Lung (tissue), 12 donors: ENCODE data around the gene TMEM135. TPM values are rescaled to one million over a fixed set of nuclear protein-coding genes. Genes with fewer than 3 reads are reported as not detected.
A peak's percentile ranks its signal among the peaks of the same experiment; 100 is the strongest.

Experiments used
- ATAC-seq: fragments of 200-7000 bp; cut with Tn5 transposase; one replicate; pipeline ENCODE4 v1.9.1; 2020; ENCODE audit warnings: moderate number of reproducible peaks; ENCODE audit not compliant: insufficient read depth, low FRiP score
- DNase-seq, 3 donors: peaks; one replicate each; pipeline ENCODE4 v3.0.0-alpha.2; 2013 to 2017
- H3K27ac ChIP-seq, 2 donors: one replicate each; pipeline ENCODE4 v1.5.1; 2013; ENCODE audit warnings: mild to moderate bottlenecking in 2 of 2, moderate library complexity in 2 of 2, control low read depth in 1 of 2, inconsistent platforms in 1 of 2, low read depth in 1 of 2, low read length in 1 of 2
- H3K27me3 ChIP-seq, 3 donors: one replicate each; pipeline ENCODE4 v1.5.1; 2013; ENCODE audit warnings: low read length in 2 of 3; ENCODE audit not compliant: control insufficient read depth in 3 of 3, insufficient read depth in 3 of 3
- H3K36me3 ChIP-seq, 4 donors: one replicate each; pipeline ENCODE4 v1.5.1; 2013; ENCODE audit warnings: low read length in 4 of 4, mild to moderate bottlenecking in 1 of 4, moderate library complexity in 1 of 4; ENCODE audit not compliant: control insufficient read depth in 4 of 4, insufficient read depth in 4 of 4
- H3K4me1 ChIP-seq, 5 donors: one replicate each; pipeline ENCODE4 v1.5.1; 2013; ENCODE audit warnings: low read length in 5 of 5, mild to moderate bottlenecking in 2 of 5, moderate library complexity in 1 of 5; ENCODE audit not compliant: control insufficient read depth in 5 of 5, insufficient read depth in 5 of 5
- H3K4me3 ChIP-seq: one replicate; pipeline ENCODE4 v1.5.1; 2013; ENCODE audit warnings: mild to moderate bottlenecking, control low read depth, moderate library complexity
- H3K9ac ChIP-seq, 2 donors: one replicate each; pipeline ENCODE4 v1.5.1; 2013; ENCODE audit warnings: low read length in 2 of 2, control low read depth in 1 of 2; ENCODE audit not compliant: insufficient read depth in 1 of 2
- H3K9me3 ChIP-seq, 4 donors: one replicate each; pipeline ENCODE4 v1.5.1; 2013; ENCODE audit warnings: low read length in 3 of 4, mild to moderate bottlenecking in 1 of 4, moderate library complexity in 1 of 4; ENCODE audit not compliant: control insufficient read depth in 4 of 4, insufficient read depth in 3 of 4
- WGBS, 2 donors: extraction: QIAGEN DNeasy Blood & Tissue Kit; methylation state at CpG; one replicate each; pipeline ENCODE4 v1.1.7; 2013; 5-methylcytosine and 5-hydroxymethylcytosine counted together
- polyA plus RNA-seq, 2 donors: library from polyadenylated mRNA; stranded (reverse); fragments of 200-250 nt; gene quantifications; one replicate each; pipeline ENCODE4 v1.2.1, GENCODE V29; 2013
- total RNA-seq, 2 donors: library from RNA; depleted of rRNA in 1 of 2; stranded (reverse); fragments of >200 nt in 1 of 2; gene quantifications; one replicate each; pipeline ENCODE4 v1.2.1, GENCODE V29; 2014 to 2021
- TF ChIP-seq, protein P1 (sequence below): IDR thresholded peaks from 2 replicates; pipeline ENCODE4 v1.5.1; 2012; ENCODE audit warnings: mild to moderate bottlenecking; ENCODE audit errors: control extremely low read depth, extremely low read depth
- donor health status: control.
- donor health status: control.
- donor health status: Bipolar disorder and iron deficiency.
- donor health status: healthy.
- donor health status: DM: yes; HTN: yes; CAD: no.

The TMEM135 gene
- total and polyA plus RNA-seq, 4 donors = 5.9 to 42.0 (median 11.5) TPM

- TF ChIP-seq, protein P1, sequence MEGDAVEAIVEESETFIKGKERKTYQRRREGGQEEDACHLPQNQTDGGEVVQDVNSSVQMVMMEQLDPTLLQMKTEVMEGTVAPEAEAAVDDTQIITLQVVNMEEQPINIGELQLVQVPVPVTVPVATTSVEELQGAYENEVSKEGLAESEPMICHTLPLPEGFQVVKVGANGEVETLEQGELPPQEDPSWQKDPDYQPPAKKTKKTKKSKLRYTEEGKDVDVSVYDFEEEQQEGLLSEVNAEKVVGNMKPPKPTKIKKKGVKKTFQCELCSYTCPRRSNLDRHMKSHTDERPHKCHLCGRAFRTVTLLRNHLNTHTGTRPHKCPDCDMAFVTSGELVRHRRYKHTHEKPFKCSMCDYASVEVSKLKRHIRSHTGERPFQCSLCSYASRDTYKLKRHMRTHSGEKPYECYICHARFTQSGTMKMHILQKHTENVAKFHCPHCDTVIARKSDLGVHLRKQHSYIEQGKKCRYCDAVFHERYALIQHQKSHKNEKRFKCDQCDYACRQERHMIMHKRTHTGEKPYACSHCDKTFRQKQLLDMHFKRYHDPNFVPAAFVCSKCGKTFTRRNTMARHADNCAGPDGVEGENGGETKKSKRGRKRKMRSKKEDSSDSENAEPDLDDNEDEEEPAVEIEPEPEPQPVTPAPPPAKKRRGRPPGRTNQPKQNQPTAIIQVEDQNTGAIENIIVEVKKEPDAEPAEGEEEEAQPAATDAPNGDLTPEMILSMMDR = no peak
- Histone ChIP-seq H3K27me3 (no peaks in the 10 kb centered on the region), H3K4me1 (peaks cover 0 to 26% (median 8%) of the 10 kb centered on the region in 5 donors), H3K9me3 (no peaks in the 10 kb centered on the region), H3K4me3 (no peak overlapping the region), H3K9ac (no peak overlapping the region), H3K36me3 (no peaks in the 10 kb centered on the region), H3K27ac (peak overlapping the region in 1 of 2 donors; percentile 45)
- 62 to 70% methylated on average over 12 of the region's 12 CpGs for WGBS, 2 donors
- DNase-seq (peak in 1 of 3 donors; percentile 20), ATAC-seq (no peak)
Measured at GRCh38 chr11:87035976-87036583, 1.7 kb upstream of the TMEM135 start.

DNA sequence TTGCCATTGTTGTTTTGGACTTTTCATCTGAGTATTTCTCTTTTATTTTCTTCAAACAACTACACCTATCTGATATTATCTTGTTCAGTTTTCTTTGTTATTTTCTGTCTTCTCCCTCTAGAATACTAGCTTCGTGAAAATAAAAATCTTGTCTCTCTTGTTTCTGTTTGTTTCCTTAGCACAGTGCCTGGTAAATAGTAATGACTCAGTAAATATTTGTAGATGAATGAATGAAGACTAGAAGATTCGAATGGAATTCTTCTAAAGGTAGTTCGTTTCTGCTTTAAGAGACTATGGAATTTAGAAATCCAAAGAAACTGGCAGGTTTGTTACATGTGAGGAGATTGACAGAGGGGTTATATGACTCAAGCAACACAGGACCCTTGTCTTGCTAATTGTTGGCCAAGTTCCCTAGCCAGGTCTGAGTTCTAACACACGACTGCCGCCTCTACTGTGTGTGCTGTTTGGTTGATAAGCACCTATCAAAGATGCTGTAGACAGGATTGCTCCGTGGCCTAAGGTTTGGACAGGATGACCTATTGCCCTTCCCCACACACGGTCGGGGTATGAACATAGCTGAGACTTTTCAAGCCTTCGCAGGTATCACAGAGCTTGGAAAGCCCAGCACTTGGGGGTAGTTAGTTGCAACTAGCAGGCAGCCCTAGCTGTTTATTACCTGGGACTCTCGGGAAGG is 831 bp upstream of the TMEM135 start:
- 28 to 43% methylated on average over 10 of the region's 10 CpGs for WGBS, 2 donors
- H3K27me3 ChIP-seq = no peaks in the 10 kb centered on the region
- H3K36me3 ChIP-seq = no peaks in the 10 kb centered on the region
- no peaks in the 10 kb centered on the region for H3K9me3 ChIP-seq
- DNase-seq (peak in 1 of 3 donors; percentile 33), ATAC-seq (peak; percentile 7)
- H3K9ac ChIP-seq = peak overlapping the region; percentile 74 to 87
- peak overlapping the region; percentile 67 for H3K4me3 ChIP-seq
- H3K4me1 ChIP-seq = peaks cover 0 to 26% (median 11%) of the 10 kb centered on the region in 5 donors
- TF ChIP-seq, protein P1 = no peak
- H3K27ac ChIP-seq = peak overlapping the region; percentile 88 to 91

- Histone ChIP-seq H3K27ac (peak overlapping the region; percentile 72 to 86), H3K4me3 (peak overlapping the region; percentile 81), H3K9me3 (no peaks in the 10 kb centered on the region), H3K36me3 (no peaks in the 10 kb centered on the region), H3K27me3 (no peaks in the 10 kb centered on the region), H3K9ac (peak overlapping the region; percentile 61 to 87), H3K4me1 (peaks cover 0 to 26% (median 14%) of the 10 kb centered on the region in 5 donors)
- TF ChIP-seq, protein P1 = no peak
- DNase-seq (peak in 1 of 3 donors; percentile 39), ATAC-seq (no peak)
- 10 to 11% methylated on average over 9 of the region's 9 CpGs for WGBS, 2 donors
Measured at GRCh38 chr11:87038235-87038977, 672 bp downstream of the TMEM135 start.
